DOHH2 (cell line): Measurements from ENCODE around the gene KIF1A.
"Not testable (repeated sequence)": the region's sequence is repeated elsewhere in the genome, so short reads cannot be mapped to it uniquely, and the experiment has no call there.

ENCODE experiments used
- H3F3A ChIP-seq: fragments of 200-600 bp; sonication (generic), shearing (Covaris generic); 2 replicates; pipeline ENCODE4 v1.6.0; 2016; ENCODE audit warnings: antibody characterized with exemption, mild to moderate bottlenecking; ENCODE audit not compliant: control insufficient read depth, insufficient read depth
- H3K27ac ChIP-seq: fragments of 200-600 bp; sonication (generic); 2 replicates; pipeline ENCODE4 v1.5.1; 2014; ENCODE audit warnings: low read depth, mild to moderate bottlenecking, low read length, moderate library complexity
- H3K27me3 ChIP-seq: fragments of 200-600 bp; sonication (generic); 2 replicates; pipeline ENCODE4 v1.6.1; 2014; ENCODE audit warnings: mild to moderate bottlenecking, low read length, mixed read lengths; ENCODE audit not compliant: control insufficient read depth
- H3K36me3 ChIP-seq: fragments of 200-600 bp; sonication (generic); 2 replicates; pipeline ENCODE4 v1.6.1; 2014; ENCODE audit warnings: mild to moderate bottlenecking, low read length, moderate library complexity, mixed read lengths; ENCODE audit not compliant: control insufficient read depth
- H3K4me1 ChIP-seq: fragments of 200-600 bp; sonication (generic); 2 replicates; pipeline ENCODE4 v1.6.1; 2014; ENCODE audit warnings: mild to moderate bottlenecking, low read length, mixed read lengths; ENCODE audit not compliant: control insufficient read depth
- H3K4me2 ChIP-seq: fragments of 200-600 bp; sonication (generic); 2 replicates; pipeline ENCODE4 v1.6.0; 2014; ENCODE audit warnings: mild to moderate bottlenecking, low read length, moderate library complexity
- H3K4me3 ChIP-seq: fragments of 200-600 bp; sonication (generic); 2 replicates; pipeline ENCODE4 v1.5.1; 2014; ENCODE audit warnings: mild to moderate bottlenecking, low read length, mixed read lengths
- H3K79me2 ChIP-seq: fragments of 200-600 bp; sonication (generic); 2 replicates; pipeline ENCODE4 v1.6.1; 2014; ENCODE audit warnings: mild to moderate bottlenecking, low read length, mixed read lengths; ENCODE audit not compliant: control insufficient read depth
- H3K9me2 ChIP-seq: fragments of 200-600 bp; sonication (generic); replicated peaks from 2 replicates; pipeline ENCODE4 v1.6.1; 2014; ENCODE audit warnings: mild to moderate bottlenecking, low read length, mixed read lengths; ENCODE audit not compliant: control insufficient read depth
- H3K9me3 ChIP-seq: fragments of 200-600 bp; sonication (generic); 2 replicates; pipeline ENCODE4 v1.6.1; 2014; ENCODE audit warnings: antibody characterized with exemption, low read length, mixed read lengths; ENCODE audit not compliant: control insufficient read depth, insufficient read depth
- H4K20me1 ChIP-seq: fragments of 200-600 bp; sonication (generic); 2 replicates; pipeline ENCODE4 v1.6.0; 2014; ENCODE audit warnings: low read depth, mild to moderate bottlenecking, antibody characterized with exemption, low read length, moderate library complexity; ENCODE audit not compliant: control insufficient read depth, insufficient read depth
- CTCF ChIP-seq: fragments of 200-600 bp; sonication (generic); IDR thresholded peaks from one replicate; pipeline ENCODE4 v1.5.1; 2014; ENCODE audit warnings: antibody characterized with exemption, mild to moderate bottlenecking, low read depth, low read length; ENCODE audit not compliant: poor library complexity, severe bottlenecking
- EZH2phosphoT487 ChIP-seq: fragments of 200-600 bp; sonication (generic); IDR thresholded peaks from 2 replicates; pipeline ENCODE4 v1.6.1; 2017; ENCODE audit warnings: borderline replicate concordance, mild to moderate bottlenecking, antibody characterized with exemption, low read length, moderate library complexity, mixed read lengths

KIF1A gene

DNA sequence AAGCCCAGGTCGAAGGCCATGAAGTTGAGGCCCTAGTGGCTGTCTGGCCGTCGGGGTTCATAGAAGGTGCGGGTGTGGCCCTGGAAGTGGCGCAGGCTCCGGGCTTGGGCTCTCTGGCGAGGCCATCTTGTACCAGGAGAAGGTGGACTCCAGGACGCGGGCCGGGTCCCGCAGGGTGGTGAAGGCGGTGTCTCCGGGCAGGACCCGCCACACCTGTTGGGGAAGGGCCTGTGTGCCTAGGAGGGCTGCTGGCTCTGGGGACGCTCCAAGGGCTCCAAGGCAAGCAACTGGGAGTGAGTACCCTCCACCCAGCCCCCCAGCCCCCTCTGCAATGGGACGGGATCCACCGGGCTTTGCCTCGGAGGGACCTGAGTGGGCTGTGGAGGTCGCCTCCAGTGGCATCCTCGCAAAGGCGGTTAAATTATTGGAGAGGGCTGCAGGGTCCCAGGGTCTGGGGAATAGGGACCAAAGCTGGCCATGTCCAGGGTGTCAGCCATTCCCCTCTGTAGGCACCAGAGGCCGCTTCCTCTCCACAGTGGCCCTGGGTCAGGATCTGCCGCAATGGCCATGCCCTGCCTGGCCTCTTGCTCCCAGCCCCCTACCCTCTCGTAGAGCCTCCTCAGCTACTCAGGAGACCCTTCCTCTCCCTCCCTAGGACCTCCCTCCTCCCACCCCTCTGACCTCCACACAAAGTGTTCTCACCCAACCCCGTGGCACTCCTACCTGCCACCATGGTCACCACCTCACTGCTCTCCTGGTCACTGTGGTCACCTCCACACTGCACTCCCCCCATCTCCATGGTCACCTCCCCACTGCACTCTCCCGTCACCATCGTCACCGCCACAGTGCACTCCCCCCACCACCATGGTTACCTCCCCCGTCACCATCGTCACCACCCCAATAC lies 118.0 kb downstream of the KIF1A start:
- Histone ChIP-seq H3K4me3 (no peak overlapping the region), H3F3A (no peaks in the 10 kb centered on the region), H3K27ac (no peak overlapping the region), H3K27me3 (peaks cover 8% of the 10 kb centered on the region), H3K79me2 (no peaks in the 10 kb centered on the region), H3K9me2 (no peaks in the 10 kb centered on the region), H3K4me2 (no peak overlapping the region), H3K4me1 (no peaks in the 10 kb centered on the region), H4K20me1 (no peaks in the 10 kb centered on the region; the same call in 1 of the 2 replicates), H3K36me3 (no peaks in the 10 kb centered on the region), H3K9me3 (no peaks in the 10 kb centered on the region)
- TF ChIP-seq CTCF, result no peak
- TF ChIP-seq EZH2phosphoT487, result no peak

- TF ChIP-seq CTCF (no peak), EZH2phosphoT487 (no peak)
Measured at GRCh38 chr2:240701091-240701735, 118.8 kb downstream of the KIF1A start.

DNA sequence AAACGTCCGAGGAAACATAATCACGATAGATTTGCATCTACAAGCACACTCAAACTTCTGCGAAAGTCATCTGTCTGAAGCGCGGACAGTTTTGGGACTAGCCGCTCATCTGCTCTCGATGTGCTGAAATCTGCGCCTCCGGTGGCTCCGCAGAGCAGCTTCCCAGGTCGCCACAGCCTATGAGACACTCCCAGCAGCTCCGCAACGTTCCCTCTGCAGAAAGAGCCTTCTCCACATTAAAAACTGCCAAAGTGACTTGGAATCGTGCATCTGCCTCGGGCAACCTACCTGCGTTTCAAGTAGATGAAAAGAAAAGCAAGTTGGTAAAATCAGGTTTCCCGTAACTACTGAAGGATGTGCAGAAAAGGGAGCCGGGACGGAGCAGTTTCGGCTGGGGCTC lies 119.4 kb downstream of the KIF1A start:
- H3K27ac ChIP-seq, H3K79me2 ChIP-seq, H3K9me2 ChIP-seq, H3F3A ChIP-seq, H3K27me3 ChIP-seq, H3K9me3 ChIP-seq, H3K4me3 ChIP-seq, H3K36me3 ChIP-seq, H3K4me1 ChIP-seq, H3K4me2 ChIP-seq, H4K20me1 ChIP-seq: not testable (repeated sequence)

More at GRCh38 chr2:240701091-240701735, 118.8 kb downstream of the KIF1A start:
- Histone ChIP-seq H3K4me3 (no peak overlapping the region), H3K9me2 (no peaks in the 10 kb centered on the region), H3F3A (no peaks in the 10 kb centered on the region), H3K4me2 (no peak overlapping the region), H3K9me3 (no peaks in the 10 kb centered on the region), H3K36me3 (no peaks in the 10 kb centered on the region), H3K27ac (no peak overlapping the region), H3K4me1 (no peaks in the 10 kb centered on the region), H3K79me2 (no peaks in the 10 kb centered on the region), H3K27me3 (peaks cover 8% of the 10 kb centered on the region), H4K20me1 (no peaks in the 10 kb centered on the region; the same call in 1 of the 2 replicates)

DNA sequence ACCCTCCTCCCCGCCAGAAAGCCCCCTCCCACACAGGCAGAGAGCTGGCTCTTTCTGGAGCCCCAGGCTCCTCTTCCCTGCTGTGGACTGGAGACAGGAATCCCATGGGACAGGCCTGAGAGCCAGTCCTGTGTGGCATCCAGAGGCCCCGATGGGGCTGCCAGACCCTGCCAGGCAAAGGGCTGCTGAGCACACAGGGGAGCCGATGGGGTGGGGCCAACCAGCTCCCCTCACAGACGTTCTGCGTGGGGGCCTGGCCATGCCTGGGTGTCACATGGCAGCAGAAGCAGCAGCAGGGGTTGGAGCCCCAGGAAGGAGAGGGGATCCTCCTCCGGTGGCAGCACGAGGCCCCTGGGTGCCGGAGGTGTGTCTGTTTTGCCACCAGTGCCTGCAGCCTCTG lies 120.2 kb downstream of the KIF1A start:
- H3K9me3 ChIP-seq, result not testable (repeated sequence)

DNA sequence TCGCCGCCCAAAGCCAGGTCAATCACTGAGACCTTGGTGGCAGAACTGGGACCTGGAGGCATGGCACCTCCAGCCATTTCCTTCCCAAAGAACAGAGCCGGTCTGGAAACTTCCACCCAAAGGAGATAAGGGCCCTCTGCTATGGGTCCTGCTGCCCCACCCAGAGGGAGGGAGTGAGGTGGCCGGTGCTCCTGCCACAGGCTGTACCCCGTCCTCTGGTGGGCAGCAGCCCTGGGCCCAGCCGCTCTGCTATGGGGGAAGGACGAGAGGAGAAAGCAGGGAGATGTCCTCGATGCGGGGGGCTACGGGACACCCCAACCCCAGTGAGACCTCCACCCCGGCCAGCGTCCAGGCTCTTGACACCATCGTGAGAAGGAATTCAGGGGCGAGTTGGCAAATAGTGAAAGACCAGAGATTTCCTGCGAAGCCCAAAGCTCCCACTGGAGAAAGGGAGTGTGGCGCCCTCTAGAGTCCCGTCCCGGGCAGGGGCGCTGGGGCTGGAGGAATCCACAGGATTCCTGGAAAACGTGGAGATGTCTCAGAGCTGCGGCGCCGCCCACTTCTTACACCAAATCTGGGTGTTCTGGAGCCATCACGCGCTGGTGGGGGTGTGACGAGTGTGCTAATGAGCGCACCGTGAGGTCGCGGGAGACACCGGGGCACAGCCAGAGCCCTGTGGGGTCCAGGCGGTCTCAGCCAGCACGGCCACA lies 121.0 kb downstream of the KIF1A start:
- not testable (repeated sequence) for H3K9me2 ChIP-seq, H3K4me3 ChIP-seq, H3K27me3 ChIP-seq, H4K20me1 ChIP-seq, H3K27ac ChIP-seq, H3F3A ChIP-seq, H3K36me3 ChIP-seq, H3K79me2 ChIP-seq, H3K4me1 ChIP-seq, H3K9me3 ChIP-seq, H3K4me2 ChIP-seq

More for the DNA sequence above, 120.2 kb downstream of the KIF1A start:
- not testable (repeated sequence) for H3K36me3 ChIP-seq, H3K27ac ChIP-seq, H3K27me3 ChIP-seq, H3K79me2 ChIP-seq, H4K20me1 ChIP-seq, H3K4me1 ChIP-seq, H3F3A ChIP-seq, H3K4me3 ChIP-seq, H3K4me2 ChIP-seq, H3K9me2 ChIP-seq

DNA sequence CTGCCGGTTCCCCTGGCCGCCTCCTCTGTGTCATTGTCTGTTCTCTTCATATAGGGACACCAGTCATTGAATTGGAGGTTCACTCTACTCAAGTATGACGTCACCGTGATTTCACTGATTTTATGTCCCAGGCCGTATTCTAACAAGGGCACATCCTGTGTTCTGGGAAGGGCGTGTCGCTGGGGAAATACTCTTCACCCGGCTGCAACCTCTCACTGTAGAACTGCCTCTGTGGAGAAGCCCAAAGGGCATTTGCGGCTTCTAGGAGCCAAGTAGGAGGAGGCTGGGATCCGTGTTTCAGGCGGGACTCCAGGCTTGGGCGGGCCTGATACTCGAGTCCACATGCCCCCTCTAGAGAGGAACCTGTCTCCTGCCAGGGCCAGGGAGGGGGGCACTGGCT lies 123.5 kb downstream of the KIF1A start:
- not testable (repeated sequence) for H3K4me3 ChIP-seq, H3K79me2 ChIP-seq, H3K27me3 ChIP-seq, H3K9me2 ChIP-seq, H3K4me2 ChIP-seq, H3K36me3 ChIP-seq, H3K4me1 ChIP-seq, H4K20me1 ChIP-seq, H3K9me3 ChIP-seq, H3F3A ChIP-seq, H3K27ac ChIP-seq
